IPS-NIHi11 (cell line): ENCODE data around the gene CHRNA4.

Experiments
- DNase-seq: peaks from one replicate; pipeline ENCODE4 v3.0.0; 2012; ENCODE audit warnings: mixed read lengths, low spot score

The CHRNA4 gene

DNA sequence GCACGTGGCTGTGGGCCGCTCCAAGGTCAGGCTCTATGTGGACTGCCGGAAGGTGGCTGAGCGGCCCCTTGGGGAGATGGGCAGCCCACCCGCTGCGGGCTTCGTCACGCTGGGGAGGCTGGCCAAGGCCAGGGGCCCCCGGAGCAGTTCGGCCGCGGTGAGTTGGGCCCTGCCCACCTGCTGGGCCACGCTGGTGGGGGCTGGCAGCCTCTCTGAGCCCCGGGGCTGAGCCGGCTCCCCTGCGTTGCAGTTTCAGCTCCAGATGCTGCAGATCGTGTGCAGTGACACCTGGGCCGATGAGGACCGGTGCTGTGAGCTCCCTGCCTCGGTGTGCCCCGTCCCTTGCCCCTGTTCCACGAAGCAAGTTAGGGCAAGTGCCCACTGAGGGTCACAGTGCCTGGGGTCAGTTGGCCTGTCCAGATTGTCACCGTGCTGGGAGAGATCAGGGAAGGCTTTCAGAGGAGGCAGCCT, 41.1 kb downstream of the CHRNA4 start:
- DNase-seq = no peak

DNA sequence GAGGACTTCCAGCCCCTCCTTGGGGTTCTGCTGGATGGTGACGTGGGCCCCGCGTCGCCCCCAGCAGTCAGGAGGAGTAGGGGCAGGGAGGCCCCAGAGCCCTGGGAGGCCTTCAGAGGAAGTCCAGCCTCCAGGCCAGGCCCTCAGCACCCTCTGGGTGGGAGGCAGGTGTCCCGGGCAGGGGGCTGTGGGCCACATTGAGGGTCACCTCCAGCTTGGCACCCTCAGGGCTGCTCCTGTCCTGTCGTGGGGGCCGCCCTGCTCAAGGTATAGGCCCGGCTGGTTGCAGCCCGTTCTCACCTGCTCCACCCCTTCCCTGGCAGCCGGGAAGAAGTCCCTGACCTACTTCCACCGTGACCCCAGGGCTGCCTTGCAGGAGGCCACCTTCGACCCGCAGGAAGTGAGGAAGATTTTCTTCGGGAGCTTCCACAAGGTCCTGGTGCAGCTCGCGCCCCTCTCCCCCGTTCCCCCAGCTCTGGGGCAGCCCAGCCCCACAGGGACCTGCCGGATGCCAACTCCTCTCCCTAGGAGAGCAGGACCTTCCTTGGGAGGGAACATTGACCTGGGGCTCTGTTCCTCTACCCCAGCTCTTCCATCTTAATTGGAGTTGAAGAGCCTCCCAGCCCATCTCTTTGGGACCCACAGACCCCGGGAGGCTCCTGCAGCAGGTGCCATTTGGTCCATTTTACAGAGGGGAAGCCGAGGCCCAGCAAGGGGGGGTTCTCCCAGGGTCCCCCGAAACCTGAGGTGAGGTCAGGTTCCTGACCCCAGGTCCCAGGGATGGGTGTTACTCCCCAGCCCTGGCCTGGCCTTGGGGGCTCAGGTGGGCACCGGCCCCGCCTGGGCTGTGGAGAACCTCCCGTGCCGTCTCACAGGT, 41.7 kb downstream of the CHRNA4 start:
- no peak for DNase-seq

DNA sequence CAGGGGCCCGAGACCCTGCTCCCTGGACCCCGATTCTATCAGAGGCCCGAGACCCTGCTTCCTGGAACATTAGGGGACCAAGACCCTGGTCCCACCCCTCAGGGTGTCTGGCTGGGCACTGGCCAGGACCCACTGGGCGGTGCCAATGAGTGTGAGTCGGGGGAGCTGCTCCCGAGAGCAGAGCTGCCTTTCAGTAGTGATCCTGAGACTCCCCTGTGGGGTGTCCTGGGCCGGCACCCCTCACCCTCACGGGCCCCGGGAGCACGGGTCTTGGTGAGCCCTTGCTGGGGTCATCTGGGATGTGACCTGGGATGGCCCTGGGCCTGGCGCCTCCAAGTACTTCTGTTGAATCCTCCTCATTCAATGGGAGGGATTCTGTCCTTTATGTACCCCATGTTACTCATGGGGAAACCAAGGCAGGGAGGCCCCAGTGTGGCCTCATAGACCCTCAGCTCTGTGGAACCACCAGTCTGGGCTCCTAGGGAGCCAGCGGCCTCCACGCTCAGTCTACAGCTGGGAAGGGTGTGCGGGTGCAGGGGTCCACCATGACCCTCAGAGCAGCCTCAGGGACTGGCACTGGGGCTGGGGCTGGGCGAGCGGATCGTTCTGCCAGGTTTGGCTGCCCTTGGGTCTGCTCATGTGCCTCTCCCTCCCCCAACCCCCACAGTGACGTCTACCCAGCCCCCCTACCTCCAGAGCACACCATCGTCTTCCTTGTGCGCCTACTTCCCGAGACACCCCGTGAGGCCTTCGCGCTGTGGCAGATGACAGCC, 42.6 kb downstream of the CHRNA4 start:
- DNase-seq = no peak

DNA sequence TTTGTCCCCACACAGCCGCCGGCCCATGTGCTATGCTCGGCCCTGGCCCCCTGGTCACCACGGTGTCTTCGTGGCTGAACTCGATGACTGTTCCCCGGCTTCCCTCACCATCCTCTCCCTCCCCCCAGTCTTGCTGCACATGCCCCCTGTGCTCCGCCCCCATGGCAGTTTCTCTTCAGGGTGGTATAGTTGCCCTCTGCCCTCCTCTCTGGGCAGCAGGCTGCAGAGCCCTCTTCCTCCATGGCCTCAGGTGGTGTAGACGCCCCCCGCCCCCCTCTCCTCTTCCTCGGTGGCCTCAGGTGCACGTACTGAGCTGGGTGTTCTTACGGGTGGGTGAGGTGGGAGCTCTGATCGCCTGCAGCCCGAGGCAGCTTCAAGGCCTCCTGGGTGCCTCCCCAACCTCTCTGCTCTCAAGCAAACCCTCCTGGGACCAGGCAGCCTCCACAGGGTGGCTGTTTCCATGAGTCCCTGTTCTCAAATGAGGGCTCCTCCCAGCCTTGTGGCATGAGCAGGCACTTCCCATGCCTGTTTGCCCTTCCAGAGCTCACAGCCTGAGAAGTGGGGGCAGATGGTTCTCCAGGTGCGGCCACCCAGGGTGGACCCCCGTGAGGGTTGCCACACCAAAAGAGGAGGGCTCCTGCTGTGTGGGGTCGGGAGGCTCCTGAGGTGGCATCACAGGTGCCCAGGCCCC, 43.4 kb downstream of the CHRNA4 start:
- DNase-seq = no peak

DNA sequence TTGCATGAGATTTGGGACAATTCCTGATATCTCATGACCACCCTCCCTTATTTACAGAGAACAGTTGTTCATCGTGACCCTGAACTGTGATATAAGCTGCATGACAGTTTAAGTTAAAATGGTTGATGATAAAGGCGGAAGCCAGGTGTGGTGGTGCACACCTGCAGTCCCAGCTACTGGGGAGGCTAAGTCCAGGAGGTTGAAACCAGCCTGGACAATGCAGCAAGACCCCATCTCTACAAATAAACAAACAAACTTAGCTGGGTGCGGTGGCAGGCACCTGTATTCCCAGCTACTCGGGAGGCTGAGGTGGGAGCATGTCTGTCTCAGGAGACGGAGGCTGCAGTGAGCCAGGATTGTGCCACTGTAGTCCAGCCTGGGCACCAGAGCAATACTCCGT, 44.1 kb downstream of the CHRNA4 start:
- DNase-seq = no peak

DNA sequence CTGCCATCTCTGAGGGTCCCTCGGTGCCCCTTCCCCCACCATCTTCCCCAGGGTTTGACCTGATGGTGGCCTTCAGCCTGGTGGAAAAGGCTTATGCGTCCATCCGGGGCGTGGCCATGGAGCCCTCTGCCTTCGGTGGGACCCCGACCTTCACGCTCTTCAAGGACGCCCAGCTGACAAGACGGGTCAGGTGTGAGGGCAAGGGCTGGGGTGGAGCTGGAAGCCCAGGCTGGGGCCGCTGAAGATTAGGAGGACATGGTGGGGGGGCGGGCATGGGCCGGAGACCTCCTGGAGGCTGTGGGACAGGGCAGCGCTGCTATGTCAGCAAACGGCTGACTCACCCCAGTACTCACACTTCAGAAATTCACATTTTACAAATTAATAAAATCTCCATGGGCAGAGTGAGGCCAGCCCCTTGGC, 44.6 kb downstream of the CHRNA4 start:
- DNase-seq = no peak

DNA sequence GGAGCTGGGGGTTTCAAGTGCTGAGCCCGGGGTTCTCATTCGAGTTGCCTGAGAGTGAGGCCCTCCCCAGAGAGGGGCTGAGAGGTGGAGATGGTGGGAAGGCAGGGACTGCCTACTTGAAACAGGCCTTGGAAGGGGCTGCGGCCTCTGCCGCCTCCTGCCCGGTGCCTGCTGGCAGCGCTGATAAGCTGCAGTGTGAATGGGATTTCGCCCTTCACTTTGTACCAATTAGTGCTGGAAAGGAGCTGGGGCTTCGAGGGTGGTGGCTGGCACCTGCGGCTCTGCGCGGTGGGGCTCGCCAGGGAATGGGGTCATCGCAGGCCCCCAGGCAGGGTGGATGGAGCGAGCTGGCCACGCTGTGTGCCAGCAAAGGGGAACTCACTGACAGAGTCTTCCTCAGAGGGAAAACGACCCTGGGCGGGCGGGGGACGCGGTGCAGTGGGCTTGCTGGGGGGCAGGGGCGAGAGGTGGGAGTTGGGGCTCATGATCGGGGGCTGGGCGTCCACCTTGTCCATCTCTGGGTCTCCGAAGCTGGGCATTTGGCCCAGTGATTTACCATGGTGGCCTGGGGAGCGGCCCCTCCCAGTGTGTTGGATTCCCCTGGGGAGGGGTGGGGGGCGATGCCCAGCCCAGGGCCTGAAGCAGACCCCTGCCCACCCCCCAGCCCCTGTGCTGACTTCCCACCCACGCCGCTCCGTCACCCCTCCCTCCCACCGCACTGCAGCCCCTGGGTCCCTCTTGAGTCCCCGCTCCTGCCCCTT, 45.2 kb downstream of the CHRNA4 start:
- DNase-seq = no peak

DNA sequence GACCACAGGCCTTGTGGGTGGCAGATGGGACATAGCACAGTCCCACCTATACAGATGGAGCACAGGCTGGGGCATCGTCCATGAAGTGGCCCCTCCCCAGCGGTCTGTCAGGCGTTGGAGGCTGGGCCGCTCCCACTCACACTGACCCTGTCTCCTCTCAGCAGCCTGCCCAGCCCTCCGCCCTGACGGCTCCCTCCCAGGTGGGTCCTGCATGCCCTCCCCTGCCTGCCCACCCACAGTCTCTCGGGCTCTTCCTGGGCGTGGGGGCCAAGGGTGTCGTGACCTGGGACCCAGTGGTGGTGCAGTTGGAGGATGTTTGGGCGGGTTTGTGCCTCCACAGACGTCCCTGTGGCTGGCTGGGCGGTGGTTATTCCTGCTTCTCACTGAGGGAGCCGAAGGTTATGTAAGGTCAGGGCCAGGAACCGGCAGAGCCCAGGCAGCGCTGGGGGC, 45.9 kb downstream of the CHRNA4 start:
- DNase-seq = no peak

DNA sequence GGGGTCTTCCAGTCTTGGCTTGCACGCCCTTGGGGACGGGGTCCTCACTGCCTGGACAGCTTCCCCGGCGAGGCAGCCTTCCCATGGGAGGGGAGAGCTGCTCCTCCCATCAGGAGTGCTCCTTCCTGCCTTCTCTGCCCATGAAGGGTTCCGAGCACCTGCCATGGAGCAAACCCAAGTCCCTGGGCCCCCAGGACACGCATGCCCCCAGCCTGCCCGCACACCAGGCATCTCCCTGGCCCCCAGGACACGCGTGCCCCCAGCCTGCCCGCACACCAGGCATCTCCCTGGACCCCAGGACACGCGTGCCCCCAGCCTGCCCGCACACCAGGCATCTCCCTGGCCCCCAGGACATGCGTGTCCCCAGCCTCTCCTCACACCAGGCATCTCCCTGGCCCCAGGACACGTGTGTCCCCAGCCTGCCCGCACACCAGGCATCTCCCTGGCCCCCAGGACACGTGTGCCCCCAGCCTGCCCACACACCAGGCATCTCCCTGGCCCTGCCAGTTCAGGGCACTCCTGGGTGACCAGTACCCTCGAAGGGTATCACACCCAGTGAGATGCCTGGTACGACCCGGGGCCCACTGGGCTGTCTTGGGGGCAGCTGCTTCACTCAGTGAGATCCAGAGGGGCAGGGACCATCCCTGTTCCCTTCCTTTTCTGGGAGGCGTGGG, 46.4 kb downstream of the CHRNA4 start:
- no peak for DNase-seq

DNA sequence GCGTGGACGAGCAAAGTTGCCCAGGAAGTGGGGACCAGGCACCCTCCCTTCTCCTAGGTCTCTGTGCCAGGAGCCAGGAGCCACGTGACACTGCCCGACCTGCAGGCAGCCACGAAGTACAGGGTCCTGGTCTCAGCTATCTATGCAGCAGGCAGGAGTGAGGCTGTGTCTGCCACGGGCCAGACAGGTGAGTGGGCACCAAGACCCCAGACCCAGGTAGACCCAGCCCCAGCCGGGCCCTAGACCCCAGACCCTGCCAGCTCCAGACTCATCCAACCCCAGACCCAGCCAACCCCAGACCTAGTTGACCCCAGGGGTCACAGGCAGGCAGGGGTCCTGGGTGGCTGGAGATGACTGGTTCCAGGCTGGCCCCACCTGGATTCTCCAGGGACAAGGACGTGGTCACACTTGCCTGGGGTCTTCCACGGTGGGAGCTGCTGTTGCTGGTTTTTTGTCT, 47.1 kb downstream of the CHRNA4 start:
- DNase-seq = no peak

DNA sequence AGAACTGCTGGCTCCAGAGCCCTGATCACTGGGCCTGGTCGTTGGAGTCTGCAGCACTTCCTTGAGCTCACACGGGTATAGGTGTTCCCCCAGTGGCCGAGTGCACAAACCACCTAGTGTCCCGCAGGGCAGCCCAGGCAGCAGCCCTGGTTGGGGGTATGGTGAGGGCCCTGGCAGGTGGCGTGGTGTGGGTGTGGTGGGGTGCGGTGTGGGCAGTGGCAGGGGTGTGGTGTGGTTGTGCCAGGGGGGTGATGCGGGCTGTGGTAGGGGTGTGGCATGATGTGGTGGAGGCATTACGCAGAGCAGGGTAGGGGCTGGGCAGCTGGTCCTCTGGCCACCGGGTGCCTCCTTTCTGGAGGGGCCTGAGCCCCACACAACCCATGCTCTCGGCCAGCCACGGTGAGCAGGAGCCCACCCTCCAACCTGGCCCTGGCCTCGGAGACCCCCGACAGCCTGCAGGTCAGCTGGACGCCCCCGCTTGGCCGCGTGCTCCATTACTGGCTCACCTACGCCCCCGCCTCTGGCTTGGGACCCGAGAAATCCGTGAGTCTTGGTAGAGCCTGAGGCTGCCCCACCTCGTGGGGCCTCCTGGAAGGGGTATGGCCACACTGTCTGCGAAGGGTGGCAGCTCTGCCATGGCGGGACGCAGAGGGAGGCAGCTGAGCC, 47.7 kb downstream of the CHRNA4 start:
- DNase-seq = no peak

DNA sequence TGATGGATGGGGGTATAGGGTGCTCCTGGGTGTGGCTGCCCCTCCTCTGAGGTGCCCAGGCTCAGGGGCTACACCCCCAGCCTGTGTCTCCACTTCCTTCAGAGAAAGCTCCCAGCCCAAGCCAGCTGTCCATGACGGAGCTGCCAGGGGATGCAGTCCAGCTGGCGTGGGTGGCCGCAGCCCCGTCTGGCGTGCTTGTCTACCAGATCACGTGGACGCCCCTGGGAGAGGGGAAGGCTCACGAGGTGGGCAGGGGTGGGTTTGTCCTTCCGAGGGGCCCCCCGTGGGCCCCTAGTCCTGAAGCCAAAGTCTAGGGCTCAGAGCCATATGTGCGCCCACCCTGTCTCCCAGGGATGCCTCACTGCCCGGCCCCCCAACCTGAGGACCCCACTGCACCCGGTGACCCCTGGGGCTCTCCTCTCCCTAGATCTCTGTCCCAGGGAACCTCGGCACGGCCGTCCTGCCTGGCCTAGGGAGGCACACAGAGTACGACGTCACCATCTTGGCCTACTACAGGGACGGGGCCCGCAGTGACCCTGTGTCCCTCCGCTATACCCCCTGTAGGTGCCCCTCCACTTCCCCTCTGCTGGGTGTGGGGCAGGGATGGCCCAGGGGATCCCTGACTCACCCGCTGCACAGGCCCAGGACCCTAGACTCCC, 48.3 kb downstream of the CHRNA4 start:
- no peak for DNase-seq

DNA sequence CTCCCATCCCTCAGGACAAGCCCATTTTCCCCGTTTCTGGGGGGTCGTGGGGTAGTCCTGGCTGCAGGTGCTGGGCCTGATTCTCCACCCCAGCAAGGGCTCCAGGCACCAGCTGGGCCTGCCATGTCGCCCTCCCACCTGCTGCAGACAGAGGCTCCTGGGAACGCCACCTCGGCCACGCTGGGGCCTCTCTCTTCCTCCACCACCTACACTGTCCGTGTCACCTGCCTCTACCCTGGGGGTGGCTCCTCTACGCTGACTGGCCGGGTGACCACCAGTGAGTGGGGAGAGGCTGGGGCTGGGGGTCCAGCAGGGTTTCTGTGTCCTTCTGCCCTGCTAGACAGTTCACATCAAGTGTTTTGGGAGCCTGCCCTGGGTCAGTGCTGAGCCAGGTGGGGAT, 48.9 kb downstream of the CHRNA4 start:
- DNase-seq = no peak

DNA sequence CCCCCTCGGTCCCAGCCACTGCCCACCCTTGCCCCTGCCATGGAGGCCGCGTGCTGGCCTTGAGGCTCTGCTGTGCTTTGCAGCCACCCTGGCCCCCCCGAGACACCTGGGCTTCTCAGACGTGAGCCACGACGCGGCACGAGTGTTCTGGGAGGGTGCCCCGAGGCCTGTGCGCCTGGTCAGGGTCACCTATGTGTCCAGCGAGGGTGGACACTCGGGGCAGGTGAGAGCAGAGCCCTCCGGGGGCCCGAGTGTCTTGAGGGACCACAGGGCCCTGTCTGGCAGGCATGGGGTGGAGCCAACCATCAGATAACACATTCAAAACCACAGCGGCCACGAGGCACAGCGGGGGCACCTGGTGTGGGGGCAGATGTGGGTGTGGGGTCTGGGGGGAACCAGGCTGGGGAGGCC, 49.3 kb downstream of the CHRNA4 start:
- no peak for DNase-seq

DNA sequence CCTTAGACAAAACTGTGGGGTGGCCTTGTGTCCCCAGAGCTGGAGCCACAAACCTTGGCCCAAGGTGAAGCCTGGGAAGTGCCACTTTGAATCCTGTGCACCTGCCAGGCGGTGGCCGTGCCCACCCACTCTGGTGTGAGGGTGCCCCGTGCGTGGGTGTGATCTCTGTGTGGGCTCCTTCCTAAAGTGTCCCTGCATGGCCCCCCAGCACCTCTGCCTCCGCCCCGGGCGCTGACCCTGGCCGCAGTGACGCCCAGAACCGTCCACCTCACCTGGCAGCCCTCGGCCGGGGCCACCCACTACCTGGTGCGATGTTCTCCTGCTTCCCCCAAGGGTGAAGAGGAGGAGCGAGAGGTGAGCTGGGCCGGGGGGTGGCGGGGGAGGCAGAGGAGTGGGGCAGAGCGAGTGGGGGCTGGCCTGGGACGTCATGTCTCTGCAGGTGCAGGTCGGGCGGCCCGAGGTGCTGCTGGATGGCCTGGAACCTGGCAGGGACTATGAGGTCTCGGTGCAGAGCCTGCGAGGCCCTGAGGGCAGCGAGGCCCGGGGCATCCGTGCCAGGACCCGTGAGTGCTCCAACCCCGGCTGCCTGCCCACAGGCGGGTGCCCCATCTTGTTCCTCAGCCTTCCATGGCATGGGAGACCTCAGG, 49.8 kb downstream of the CHRNA4 start:
- DNase-seq = no peak

DNA sequence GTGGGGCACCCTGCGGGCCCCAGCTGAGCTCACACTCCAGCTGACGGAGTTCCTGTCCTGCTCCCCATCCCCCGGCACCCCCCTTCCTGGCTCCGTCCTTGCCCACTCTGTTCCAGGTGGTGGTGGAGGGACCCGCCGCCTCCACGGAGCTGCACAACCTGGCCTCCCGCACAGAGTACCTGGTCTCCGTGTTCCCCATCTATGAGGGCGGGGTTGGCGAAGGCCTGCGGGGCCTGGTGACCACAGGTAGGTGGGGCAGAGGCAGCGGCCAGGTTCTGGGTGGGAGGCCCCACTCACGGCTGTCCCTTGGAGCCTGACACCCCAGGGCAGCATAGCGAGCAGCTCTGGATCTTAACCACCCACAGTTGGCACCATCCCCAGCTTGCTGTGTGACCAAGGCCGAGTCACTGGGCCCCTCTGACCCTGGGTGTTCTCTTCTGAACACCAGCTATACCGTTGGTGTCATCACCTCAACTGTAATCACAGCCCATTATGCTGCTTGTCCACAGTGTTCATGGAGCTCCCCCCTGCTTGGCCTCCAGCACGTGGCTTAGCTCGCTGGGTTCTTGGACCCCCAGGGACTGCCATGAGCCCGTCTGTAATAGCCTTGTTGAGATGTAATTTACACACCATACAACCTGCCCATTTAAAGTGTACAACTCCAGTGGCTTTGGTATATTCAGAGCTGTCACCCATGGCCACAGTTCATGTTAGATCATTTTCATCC, 50.7 kb downstream of the CHRNA4 start:
- DNase-seq = no peak

DNA sequence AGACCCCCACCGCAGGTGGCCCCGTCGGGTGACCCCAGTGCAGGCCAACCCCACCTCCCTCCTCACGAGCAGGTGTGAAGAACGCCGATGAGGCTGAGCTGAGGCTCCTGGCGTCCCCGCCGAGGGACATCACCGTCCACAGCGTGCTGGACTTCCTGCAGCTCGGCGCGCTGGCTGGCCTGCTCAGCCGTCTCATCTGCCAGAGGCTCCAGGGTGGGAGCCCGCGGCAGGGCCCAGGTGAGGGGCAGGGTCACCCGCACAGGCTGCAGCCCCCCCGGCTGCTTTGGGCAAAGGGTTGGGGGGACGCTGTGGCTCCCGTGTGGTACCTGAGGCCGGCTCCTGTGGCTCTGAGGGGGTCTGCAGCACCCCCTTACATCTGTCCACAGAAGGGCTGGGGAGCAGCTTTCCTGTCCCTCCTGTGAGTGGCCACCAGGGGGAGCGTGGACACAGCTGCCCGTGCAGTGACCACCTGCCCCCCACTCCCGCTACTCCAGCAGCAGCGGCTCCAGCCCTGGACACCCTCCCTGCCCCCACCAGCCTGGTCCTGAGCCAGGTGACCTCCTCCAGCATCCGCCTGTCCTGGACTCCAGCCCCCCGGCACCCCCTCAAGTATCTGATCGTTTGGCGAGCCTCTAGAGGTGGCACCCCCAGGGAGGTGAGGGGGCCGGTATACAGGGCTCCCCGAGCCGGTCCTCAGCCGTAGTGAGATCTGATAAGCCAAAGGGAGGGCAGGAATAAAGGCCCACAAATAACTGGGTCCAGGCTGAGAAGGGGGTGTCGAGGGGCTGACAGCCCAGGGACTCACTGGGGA, 51.7 kb downstream of the CHRNA4 start:
- peak; percentile 91 for DNase-seq
